AG09319 (cell line): ENCODE data around the gene POLR3B.
A peak's percentile ranks its signal among the peaks of the same experiment; 100 is the strongest.
"Not testable (repeated sequence)": the region's sequence is repeated elsewhere in the genome, so short reads cannot be mapped to it uniquely, and the experiment has no call there.

Experiments
- DNase-seq: peaks from one replicate; pipeline ENCODE4 v3.0.0-alpha.2; 2010; ENCODE audit warnings: low read depth; ENCODE audit errors: extremely low read depth
- CTCF ChIP-seq: IDR thresholded peaks from 2 replicates; pipeline ENCODE4 v1.5.1; 2011; ENCODE audit warnings: low read depth, mild to moderate bottlenecking, inconsistent platforms, low read length, moderate library complexity

POLR3B gene

GRCh38 chr12:106357549-106358395 is at the start of gene POLR3B:
POLR3B (plus strand) TSS chr12:106357748; CDS start chr12:106357880, 132 bp downstream.
- peak; percentile 92 for DNase-seq
- peak; percentile 96 for TF ChIP-seq CTCF

GRCh38 chr12:106308121-106308520 is 49.4 kb upstream of the POLR3B start:
- no peak for TF ChIP-seq CTCF
- DNase-seq: no peak

GRCh38 chr12:106308611-106309010 is 48.9 kb upstream of the POLR3B start:
- TF ChIP-seq CTCF: no peak
- DNase-seq: no peak

GRCh38 chr12:106309671-106310505 is 47.7 kb upstream of the POLR3B start:
- no peak for DNase-seq
- TF ChIP-seq CTCF: no peak

- DNase-seq: no peak
- no peak for TF ChIP-seq CTCF
Observed at GRCh38 chr12:106310687-106311086, 46.9 kb upstream of the POLR3B start.

- DNase-seq: no peak
- no peak for TF ChIP-seq CTCF
Observed at GRCh38 chr12:106311139-106311538, 46.4 kb upstream of the POLR3B start.

GRCh38 chr12:106313413-106313812 is 44.1 kb upstream of the POLR3B start:
- not testable (repeated sequence) for DNase-seq
